ENCODE data around the gene KRTAP4-4.
"Not testable (repeated sequence)": the region's sequence is repeated elsewhere in the genome, so short reads cannot be mapped to it uniquely, and the experiment has no call there.

The KRTAP4-4 gene

DNA sequence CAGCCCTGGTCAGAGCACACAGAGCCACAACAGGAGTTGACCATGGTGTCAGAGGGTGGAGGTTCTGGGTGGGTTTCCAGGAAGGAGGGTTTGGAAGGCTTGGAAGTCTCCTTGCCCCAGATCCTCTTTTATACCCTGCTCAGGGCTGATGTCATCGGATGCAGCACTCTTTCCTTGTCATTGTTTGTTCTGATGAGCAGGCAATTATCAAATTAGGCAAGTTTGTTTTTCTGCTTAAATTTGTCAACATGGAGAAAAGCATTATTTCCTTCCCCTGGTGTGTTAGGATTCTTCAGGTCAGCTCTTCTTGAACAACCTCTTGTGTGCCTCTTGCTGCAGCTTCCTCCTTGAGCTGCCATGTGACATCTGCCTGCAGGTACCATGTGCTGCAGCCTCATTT lies at the start of gene KRTAP4-4:
Gene KRTAP4-4 (minus strand): TSS at position 101 of the 400 bp plus-strand sequence. CDS start 57 bp downstream, at position 44.
- DNase-seq (ENCODE audit: low read depth) = no peak

DNA sequence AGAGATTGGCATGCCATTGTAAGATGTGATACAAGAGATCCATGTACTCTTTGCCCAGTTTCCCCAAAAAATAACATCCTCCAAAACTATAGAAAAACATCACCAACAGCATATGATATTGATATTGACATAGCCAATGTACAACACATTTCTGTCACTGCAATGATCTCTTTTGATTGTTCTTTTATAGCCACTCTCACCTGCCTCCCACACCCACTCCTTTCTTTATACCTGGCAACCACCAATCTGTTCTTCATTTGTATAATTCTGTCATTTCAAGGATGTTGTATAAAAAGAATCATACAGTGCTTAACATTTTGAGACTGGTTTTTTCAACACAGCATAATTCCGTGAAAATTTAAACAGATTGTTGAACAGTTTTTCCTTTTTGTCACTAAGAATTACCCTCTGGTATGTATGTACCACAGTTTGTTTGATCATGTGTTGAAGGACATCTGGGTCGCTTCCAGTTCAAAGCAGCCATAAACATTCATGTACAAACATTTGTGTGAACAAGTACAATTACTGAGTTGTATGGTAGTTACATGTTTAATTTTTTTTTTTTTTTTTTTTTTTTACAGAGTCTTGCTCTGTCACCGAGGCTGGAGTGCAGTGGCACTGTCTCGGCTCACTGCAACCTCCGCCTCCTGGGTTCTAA lies 39.0 kb upstream of the KRTAP4-4 start:
- DNase-seq (ENCODE audit: low read depth) = no peak

DNA sequence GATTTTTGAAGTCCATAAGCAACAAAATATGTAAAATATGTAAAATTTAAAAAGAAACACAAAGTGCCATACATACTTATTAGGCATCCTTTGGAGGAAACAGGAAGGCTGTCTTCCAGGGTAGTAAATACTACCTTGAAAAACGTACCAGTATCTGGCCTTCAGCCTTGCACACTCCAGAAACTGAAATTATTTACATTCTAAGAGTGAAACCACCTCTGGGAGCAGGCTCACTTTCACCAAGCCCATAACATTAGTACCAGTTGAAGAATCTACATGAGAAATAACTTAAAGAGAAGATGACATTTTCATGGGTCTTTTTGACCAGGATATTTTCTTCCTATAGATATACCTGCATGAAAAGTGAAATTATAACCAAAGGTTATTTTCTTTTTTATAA lies 35.5 kb upstream of the KRTAP4-4 start:
- DNase-seq (ENCODE audit: low read depth) = no peak

DNA sequence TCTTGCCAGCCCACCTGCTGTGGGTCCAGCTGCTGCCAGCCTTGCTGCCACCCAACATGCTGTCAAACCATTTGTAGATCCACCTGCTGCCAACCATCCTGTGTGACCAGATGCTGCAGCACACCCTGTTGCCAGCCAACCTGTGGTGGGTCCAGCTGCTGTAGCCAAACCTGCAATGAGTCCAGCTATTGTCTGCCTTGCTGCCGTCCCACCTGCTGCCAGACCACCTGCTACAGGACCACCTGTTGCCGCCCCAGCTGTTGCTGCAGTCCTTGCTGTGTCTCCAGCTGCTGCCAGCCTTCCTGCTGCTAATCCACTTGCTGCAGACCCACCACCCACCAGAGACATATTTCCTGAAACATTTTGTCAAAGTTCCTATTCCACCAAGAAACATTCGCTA lies 29.8 kb upstream of the KRTAP4-4 start:
- no peak for DNase-seq (ENCODE audit: low read depth)

DNA sequence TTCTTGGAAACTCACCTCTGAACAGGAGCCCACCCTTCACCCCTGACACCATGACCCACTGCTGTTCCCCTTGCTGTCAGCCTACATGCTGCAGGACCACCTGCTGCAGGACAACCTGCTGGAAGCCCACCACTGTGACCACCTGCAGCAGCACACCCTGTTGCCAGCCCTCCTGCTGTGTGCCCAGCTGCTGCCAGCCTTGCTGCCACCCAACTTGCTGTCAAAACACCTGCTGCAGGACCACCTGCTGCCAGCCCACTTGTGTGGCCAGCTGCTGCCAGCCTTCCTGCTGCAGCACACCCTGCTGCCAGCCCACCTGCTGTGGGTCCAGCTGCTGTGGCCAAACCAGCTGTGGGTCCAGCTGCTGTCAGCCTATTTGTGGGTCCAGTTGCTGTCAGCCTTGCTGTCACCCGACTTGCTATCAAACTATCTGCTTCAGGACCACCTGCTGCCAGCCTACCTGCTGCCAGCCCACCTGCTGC lies 29.3 kb upstream of the KRTAP4-4 start, which contains the start of gene KRTAP9-1:
Gene KRTAP9-1 (plus strand): TSS at position 51 of the 482 bp plus-strand sequence. CDS start 0 bp downstream, at position 51.
- not testable (repeated sequence) for DNase-seq (ENCODE audit: low read depth)

DNA sequence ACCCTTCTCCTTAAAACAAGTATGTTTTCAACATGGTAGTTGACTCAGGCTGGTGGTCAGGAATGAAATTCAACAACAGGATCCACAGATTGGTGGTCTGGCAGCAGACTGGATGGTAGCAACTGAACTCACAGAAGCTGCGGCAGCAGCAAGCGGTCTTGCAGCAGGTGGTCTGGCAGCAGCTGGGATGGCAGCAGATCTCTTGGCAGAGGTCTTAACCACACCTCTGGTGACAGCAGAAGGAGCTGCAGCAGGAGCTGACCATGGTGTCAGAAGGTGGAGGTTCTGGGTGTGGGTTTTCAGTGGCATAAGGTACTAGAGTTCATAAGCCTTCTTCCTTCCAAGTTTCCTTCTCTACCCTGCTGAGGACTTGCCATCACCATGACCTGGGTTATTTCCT lies 26.3 kb upstream of the KRTAP4-4 start:
- DNase-seq (ENCODE audit: low read depth) = no peak

DNA sequence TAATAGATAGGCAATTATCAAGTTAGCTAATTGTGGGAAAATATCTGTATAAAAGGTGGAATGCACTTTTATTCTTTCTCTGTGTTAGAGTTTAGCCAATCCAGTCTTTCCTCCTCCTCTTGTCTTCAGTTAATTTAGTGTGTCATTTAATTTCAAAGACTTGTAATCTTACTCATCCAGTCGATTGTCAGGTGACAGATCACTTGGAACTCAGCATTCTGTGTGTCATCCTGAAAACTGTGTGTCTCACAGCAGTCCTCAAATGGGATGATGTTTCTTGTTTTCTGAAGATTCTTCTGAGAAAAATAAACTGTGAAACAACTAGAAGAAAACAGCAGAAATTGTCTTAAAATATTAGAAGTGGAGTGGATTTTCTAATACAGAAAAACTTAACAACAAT lies 24.5 kb upstream of the KRTAP4-4 start:
- DNase-seq (ENCODE audit: low read depth) = no peak

DNA sequence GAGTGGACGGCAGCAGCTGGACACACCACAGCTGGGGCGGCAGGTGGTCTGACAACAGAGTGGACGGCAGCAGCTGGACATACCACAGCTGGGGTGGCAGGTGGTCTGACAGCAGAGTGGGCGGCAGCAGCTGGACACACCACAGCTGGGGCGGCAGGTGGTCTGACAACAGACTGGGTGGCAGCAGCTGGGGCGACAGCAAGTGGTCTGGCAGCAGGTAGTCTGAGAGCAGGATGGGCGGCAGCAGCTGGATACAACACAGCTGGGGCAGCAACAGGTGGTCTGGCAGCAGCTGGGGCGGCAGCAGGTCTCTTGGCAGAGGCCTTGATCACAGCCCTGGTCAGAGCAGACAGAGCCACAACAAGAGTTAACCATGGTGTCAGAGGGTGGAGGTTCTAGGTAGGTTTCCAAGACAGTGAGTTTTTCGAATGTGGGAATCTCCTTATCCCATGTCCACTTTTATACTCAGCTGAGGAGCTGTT lies 24.0 kb upstream of the KRTAP4-4 start, which contains the start of gene KRTAP4-1:
Gene KRTAP4-1 (minus strand): TSS at position 432 of the 482 bp plus-strand sequence. CDS start 57 bp downstream, at position 375.
- no peak for DNase-seq (ENCODE audit: low read depth)

DNA sequence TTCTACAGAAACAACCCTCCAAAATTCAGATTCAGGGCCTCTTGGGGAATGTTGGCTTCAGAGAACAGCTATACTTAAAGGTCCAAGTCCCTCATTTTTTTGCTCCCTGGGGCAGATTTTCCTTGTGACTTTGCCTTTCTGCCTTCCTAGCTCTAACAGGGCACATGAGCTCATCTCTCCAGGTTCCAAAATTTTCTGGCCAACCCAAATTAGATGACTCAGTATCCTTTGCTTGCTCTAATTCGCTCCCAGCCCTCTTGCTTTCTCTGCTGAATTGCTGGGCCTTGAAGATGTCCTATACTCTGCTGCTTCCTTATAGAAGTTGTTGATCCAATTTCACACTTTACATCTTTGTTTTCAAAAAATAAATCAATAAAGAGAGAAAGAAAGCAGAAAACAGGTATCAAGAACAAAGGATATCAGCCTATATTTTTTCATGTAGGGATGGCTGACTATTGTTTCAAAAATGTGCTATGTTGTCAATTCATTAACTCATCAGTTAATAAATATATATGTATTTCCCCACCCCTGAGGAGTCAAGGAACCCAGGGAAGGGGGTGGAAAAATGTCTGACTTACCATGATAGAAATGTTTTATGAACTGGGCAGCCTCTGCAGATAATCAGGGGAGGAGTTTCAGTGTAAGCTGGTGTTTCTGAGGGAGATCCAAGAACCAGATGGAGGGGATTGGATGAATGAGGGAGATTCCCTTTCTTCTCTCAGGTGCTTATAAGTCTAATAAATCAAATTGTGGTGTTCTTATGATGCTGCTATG lies 18.5 kb upstream of the KRTAP4-4 start:
- DNase-seq (ENCODE audit: low read depth) = peak; percentile 28

DNA sequence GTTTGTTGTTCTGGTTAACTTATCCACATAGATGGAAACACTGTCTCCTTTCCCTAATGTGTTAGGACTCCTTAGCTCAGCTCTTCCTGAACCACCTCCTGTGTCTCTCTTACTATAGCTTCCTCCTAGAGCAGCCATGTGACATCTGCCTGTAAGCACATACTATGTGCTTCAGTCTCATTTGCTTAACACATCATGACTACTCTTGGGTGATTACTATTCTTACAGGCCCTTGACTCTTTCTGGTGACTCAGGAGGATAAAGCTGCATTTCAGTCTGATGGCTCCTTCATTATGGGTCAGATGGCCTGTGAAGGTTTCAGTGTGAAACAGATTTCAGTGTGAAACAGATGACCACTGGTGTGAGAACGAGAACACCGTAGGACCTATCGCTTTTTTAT lies 17.8 kb upstream of the KRTAP4-4 start:
- DNase-seq (ENCODE audit: low read depth) = peak; percentile 48

DNA sequence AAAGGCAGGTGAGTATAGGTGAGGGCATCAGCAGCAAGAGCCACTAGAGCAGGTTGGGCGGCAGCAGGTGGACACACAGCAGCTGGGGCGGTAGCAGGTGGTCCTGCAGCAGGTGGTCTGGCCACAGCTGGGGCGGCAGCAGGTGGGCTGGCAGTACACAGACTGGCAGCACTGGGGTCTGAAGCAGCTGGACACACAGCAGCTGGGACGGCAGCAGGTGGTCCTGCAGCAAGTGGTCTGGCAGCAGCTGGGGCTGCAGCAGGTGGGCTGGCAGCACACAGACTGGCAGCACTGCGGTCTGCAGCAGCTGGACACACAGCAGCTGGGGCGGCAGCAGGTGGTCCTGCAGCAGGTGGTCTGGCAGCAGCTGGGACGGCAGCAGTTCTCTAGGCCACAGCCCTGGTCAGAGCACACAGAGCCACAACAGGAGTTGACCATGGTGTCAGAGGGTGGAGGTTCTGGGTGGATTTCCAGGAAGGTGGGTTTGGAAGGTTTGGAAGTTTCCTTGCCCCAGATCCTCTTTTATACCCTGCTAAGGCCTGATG lies 17.3 kb upstream of the KRTAP4-4 start, which contains the start of gene KRTAP4-2:
Gene KRTAP4-2 (minus strand): TSS at position 495 of the 545 bp plus-strand sequence. CDS start 57 bp downstream, at position 438.
- no peak for DNase-seq (ENCODE audit: low read depth)

DNA sequence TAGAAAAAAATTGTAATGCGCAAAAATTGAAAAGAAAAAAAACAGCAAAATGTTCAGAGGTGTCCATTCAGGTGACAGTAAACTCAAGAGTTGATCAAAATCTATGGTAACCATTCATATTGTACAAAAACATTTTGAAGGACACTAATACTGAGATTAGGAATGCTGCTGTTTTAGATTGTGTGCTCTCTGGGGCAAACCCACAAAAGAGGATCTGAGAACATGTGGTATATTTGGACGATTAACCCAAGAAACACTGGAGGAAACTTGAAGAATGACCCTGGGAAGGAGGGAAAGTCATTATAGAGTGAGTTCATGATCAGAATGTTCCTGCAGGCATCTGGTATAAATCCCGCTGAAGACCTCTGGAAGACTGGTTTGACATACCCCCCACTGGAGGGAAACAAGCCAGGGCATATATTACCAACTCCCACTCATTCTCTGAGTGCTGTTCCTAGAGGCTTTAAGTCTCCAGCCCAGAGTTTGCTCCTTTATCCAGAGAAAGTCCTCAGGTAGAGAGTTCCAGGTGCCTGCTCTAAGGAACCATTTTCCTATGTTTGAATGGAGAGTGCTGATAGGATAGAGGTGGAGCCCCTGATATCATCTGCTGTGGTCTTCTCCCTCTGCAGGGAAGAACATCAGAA lies 16.3 kb upstream of the KRTAP4-4 start:
- no peak for DNase-seq (ENCODE audit: low read depth)

DNA sequence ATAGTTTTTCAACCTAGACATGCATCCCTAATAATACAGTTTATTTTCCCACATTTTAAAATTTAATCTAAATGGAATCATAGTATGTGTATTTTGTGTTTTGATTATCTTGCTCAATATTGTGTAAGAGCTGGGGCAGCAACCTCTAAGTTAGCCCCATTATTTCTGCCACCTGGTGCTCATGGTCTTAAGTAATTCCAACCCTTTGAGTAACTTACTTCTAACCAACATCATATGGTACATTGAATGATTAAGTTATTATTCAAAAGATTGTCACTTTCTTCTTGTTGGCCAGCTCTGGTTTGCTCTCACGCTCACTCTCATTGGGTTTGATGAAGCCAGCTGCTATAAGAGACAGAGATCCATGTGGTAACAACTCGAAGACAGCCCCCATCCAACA lies 11.3 kb upstream of the KRTAP4-4 start:
- DNase-seq (ENCODE audit: low read depth) = peak; percentile 11

DNA sequence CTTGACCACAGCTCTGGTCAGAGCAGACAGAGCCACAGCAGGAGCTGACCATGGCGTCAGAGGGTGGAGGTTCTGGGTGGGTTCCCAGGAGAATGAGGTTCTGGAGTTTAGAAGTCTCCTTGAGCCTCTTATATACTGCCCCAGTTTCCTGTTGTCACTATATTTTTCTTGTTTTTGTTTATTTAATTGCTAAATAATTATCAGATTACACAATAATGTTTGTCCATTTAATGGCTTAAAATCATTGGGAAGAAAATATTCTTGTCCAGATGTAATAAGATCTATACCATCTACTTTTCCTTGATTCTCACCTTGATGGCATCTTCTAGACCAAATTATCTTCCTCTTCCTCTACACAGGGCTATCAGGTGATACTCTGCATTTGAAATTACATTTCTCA lies 7.6 kb upstream of the KRTAP4-4 start, which contains the start of gene KRTAP4-3:
Gene KRTAP4-3 (minus strand): TSS at position 101 of the 400 bp plus-strand sequence. CDS start 49 bp downstream, at position 52.
- no peak for DNase-seq (ENCODE audit: low read depth)

DNA sequence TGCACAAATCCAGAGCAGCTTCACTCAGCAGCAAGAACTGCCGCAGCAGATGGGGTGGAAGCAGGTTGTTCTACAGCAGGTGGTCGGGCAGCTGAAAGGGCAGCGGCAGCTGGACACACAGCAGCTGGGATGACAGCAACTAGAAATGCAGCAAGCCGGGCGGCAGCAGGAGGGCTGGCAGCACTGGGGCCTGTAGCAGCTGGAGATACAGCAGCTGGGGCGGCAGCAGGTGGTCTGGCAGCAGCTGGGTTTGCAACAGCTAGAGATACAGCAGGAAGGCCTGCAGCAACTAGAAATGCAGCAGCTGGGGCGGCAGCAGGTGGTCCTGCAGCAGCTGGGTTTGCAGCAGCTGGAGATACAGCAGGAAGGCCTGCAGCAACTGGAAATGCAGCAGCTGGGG lies 7.0 kb upstream of the KRTAP4-4 start:
- no peak for DNase-seq (ENCODE audit: low read depth)

DNA sequence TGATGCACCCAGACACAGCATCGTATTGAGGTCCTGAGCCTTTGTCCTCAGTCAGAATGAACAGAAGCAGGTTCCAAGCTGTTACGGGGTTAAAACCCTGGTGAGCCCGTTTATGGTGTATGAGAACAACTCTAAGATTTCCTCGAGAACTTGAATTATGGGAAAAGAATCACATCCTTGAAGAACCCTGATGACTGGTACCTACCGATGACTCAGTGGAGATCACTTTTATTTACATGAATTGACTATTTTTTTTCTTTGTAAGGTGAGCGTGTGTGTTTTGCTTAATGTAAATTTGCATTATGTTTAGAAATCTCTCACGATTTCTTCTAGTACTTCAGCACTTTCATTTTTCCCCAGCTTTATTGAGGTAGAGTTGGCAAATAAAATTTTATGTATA lies 3.3 kb upstream of the KRTAP4-4 start:
- DNase-seq (ENCODE audit: low read depth) = no peak

DNA sequence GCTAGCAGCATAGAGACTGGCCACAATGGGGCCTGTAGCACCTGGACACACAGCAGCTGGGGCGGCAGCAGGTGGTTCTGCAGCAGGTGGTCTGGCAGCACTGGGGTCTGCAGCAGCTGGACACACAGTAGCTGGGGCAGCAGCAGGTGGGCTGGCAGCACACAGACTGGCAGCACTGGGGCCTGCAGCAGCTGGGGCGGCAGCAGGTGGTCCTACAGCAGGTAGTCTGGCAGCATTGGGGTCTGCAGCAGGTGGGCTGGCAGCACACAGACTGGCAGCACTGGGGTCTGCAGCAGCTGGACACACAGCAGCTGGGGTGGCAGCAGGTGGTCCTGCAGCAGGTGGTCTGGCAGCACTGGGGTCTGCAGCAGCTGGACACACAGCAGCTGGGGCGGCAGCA lies 358 bp downstream of the KRTAP4-4 start:
- not testable (repeated sequence) for DNase-seq (ENCODE audit: low read depth)

DNA sequence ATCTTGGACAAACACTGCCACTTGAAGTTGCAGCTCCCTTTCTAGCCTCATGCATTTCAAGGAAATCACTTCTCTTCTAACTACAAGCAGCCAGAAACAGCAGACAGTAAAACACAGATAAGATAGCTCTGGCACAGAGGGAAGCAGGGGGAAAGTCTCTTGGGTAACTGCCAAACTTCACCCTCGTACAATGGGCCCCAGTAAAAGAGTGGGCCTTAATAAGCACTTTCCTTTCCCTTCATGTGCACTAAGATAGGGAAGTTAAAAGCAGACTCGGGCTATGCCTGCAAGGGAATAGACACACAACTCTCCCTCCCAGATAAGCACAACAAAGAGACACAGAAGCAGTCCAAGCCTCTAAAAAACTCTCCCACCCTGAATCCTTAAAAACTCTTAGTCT lies 6.7 kb downstream of the KRTAP4-4 start:
- no peak for DNase-seq (ENCODE audit: low read depth)

DNA sequence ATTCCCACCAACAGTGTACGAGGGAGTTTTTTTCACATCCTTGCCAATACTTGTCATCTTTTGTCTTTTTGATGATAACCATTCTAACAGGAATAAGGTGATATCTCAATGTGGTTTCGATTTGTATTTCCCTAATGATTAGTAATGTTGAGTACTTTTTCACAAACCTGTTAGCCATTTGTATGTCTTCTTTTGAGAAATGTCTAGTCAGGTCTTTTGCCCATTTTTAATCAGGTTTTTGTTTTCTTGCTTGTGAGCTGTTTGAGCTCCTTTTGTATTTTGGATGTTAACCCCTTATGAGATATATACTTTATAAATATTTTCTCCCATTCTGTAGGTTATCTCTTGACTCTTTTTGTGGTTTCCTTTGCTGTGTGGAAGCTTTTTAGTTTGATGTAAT lies 9.0 kb downstream of the KRTAP4-4 start:
- no peak for DNase-seq (ENCODE audit: low read depth)

DNA sequence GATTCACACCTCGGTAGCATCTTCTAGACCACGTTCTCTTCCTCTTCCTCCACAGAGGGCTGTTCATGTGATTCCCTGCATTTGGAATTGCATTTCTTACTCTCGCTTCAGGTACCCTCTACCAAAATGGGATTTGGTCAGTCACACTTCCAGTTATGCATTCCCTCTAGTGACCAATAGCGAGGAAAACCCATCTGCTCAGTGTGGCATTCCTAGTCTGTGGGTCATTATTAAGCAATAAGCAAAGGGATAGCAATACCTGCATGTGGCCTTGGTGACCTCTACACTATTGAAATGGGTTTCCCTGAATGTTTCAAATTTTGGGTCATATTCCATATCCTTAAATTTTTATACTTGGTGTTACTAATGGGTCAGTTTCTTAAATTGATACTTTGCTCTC lies 10.5 kb downstream of the KRTAP4-4 start:
- no peak for DNase-seq (ENCODE audit: low read depth)

DNA sequence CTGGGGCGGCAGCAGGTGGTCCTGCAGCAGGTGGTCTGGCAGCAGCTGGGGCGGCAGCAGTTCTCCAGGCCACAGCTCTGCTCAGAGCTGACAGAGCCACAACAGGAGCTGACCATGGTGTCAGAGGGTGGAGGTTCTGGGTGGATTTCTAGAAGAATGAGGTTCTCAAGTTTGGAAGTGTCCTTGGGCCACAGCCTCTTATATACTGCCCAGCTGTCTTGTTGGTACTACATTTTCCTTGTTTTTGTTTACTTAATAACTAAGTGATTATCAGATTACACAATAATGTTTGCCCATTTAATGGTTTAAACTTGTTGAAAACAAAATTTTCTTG lies 10.9 kb downstream of the KRTAP4-4 start, which contains the start of gene KRTAP4-5:
Gene KRTAP4-5 (minus strand): TSS at position 174 of the 334 bp plus-strand sequence. CDS start 58 bp downstream, at position 116.
- DNase-seq (ENCODE audit: low read depth) = no peak
